IMR-90 (cell line): Measurements from ENCODE around the gene ERBB4. TPM values are rescaled to one million over a fixed set of nuclear protein-coding genes. Genes with fewer than 3 reads are reported as not detected.
A peak's percentile ranks its signal among the peaks of the same experiment; 100 is the strongest.

ENCODE experiments used
- ATAC-seq: fragments of 200-7000 bp; cut with Tn5 transposase; 2 replicates; pipeline ENCODE4 v1.9.1; 2020; ENCODE audit warnings: low read depth, mild to moderate bottlenecking, moderate library complexity
- BruUV-seq: library from RNA; stranded (reverse); fragments of 400-500 nt; replicated peaks from 2 replicates; lab custom pipeline; 2021; lab: Mats Ljungman, UMichigan
- CTCF ChIA-PET: fragments of 300-600 bp; formaldehyde crosslinking; extraction: SDS; loops from one replicate; lab custom pipeline; 2021; ENCODE audit warnings: antibody characterized with exemption; lab: Yijun Ruan, JAX
- POLR2A ChIA-PET: fragments of 300-600 bp; sonication (Branson Sonifier 250); formaldehyde crosslinking; loops from one replicate; lab custom pipeline; 2022; ENCODE audit warnings: antibody characterized with exemption; ENCODE audit not compliant: unreplicated experiment; lab: Charles Lee
- DNase-seq: peaks from one replicate; pipeline ENCODE4 v3.0.0; 2013
- H2AFZ ChIP-seq: replicated peaks from 2 replicates; pipeline ENCODE3; 2013; ENCODE audit warnings: low read length, mild to moderate bottlenecking; ENCODE audit not compliant: poor library complexity
- H2AK5ac ChIP-seq: 2 replicates; pipeline ENCODE4 v1.6.1; 2013; ENCODE audit warnings: low read depth, low read length, inconsistent platforms
- H2AK9ac ChIP-seq: replicated peaks from 2 replicates; pipeline ENCODE3; 2013; ENCODE audit warnings: mild to moderate bottlenecking, low read depth, low read length, moderate library complexity; ENCODE audit not compliant: poor library complexity
- H2BK120ac ChIP-seq: 2 replicates; pipeline ENCODE4 v1.6.1; 2013; ENCODE audit warnings: low read depth, low read length, inconsistent platforms
- H2BK15ac ChIP-seq: 3 replicates; pipeline ENCODE4 v1.6.1; 2013; ENCODE audit warnings: low read depth, low read length, inconsistent platforms
- H2BK20ac ChIP-seq: 2 replicates; pipeline ENCODE4 v1.6.1; 2013; ENCODE audit warnings: low read depth, mild to moderate bottlenecking, inconsistent platforms, low read length, moderate library complexity
- H2BK5ac ChIP-seq: 2 replicates; pipeline ENCODE4 v1.6.1; 2013; ENCODE audit warnings: mild to moderate bottlenecking, low read depth, low read length, inconsistent platforms; ENCODE audit not compliant: poor library complexity, severe bottlenecking
- H3K14ac ChIP-seq: replicated peaks from 2 replicates; pipeline ENCODE4 v1.6.1; 2013; ENCODE audit warnings: low read depth, low read length, inconsistent platforms
- H3K18ac ChIP-seq: 2 replicates; pipeline ENCODE4 v1.6.1; 2013; ENCODE audit warnings: low read depth, low read length, control low read depth
- H3K23ac ChIP-seq: 2 replicates; pipeline ENCODE4 v1.6.1; 2013; ENCODE audit warnings: low read depth, low read length, inconsistent platforms
- H3K27ac ChIP-seq: 2 replicates; pipeline ENCODE4 v1.5.1; 2013; ENCODE audit warnings: mild to moderate bottlenecking, control low read depth, low read length; ENCODE audit not compliant: insufficient read depth
- H3K27me3 ChIP-seq: 2 replicates; pipeline ENCODE4 v1.6.1; 2013; ENCODE audit warnings: low read length; ENCODE audit not compliant: control insufficient read depth, insufficient read depth
- H3K36me3 ChIP-seq: 2 replicates; pipeline ENCODE4 v1.6.1; 2013; ENCODE audit warnings: low read length, mixed read lengths; ENCODE audit not compliant: control insufficient read depth, insufficient read depth
- H3K4ac ChIP-seq: 2 replicates; pipeline ENCODE4 v1.6.1; 2013; ENCODE audit warnings: low read depth, low read length, inconsistent platforms
- H3K4me1 ChIP-seq: 2 replicates; pipeline ENCODE4 v1.6.1; 2013; ENCODE audit warnings: low read length, mixed read lengths; ENCODE audit not compliant: control insufficient read depth, insufficient read depth
- H3K4me2 ChIP-seq: 2 replicates; pipeline ENCODE4 v1.6.1; 2013; ENCODE audit warnings: low read depth, mild to moderate bottlenecking, control low read depth, low read length, moderate library complexity
- H3K4me3 ChIP-seq: 2 replicates; pipeline ENCODE4 v1.5.1; 2013; ENCODE audit warnings: low read depth, mild to moderate bottlenecking, control low read depth, low read length, moderate library complexity; ENCODE audit not compliant: insufficient read depth
- H3K56ac ChIP-seq: 2 replicates; pipeline ENCODE4 v1.6.1; 2013; ENCODE audit warnings: low read length, inconsistent platforms; ENCODE audit not compliant: insufficient read depth; ENCODE audit errors: extremely low read depth
- H3K79me1 ChIP-seq, 2 experiments: 2 replicates each; pipeline ENCODE4 v1.6.1; 2013; ENCODE audit warnings: low read length in 2 of 2, inconsistent platforms in 1 of 2, low read depth in 1 of 2
- H3K9ac ChIP-seq: 2 replicates; pipeline ENCODE4 v1.6.1; 2013; ENCODE audit warnings: low read depth, low read length, control low read depth
- H3K9me1 ChIP-seq: 2 replicates; pipeline ENCODE4 v1.6.1; 2013; ENCODE audit warnings: low read length, inconsistent platforms; ENCODE audit not compliant: insufficient read depth
- H3K9me3 ChIP-seq: 2 replicates; pipeline ENCODE4 v1.6.1; 2013; ENCODE audit warnings: low read length; ENCODE audit not compliant: control insufficient read depth, insufficient read depth
- H4K20me1 ChIP-seq: 2 replicates; pipeline ENCODE4 v1.6.1; 2013; ENCODE audit warnings: low read length, inconsistent platforms; ENCODE audit not compliant: insufficient read depth
- H4K5ac ChIP-seq: 2 replicates; pipeline ENCODE4 v1.6.1; 2013; ENCODE audit warnings: mild to moderate bottlenecking, low read depth, low read length, control low read depth
- H4K8ac ChIP-seq, 2 experiments: 2 replicates each; pipeline ENCODE4 v1.6.1; 2013; ENCODE audit warnings: low read depth in 2 of 2, low read length in 2 of 2, control low read depth in 1 of 2, inconsistent platforms in 1 of 2
- H4K91ac ChIP-seq: 2 replicates; pipeline ENCODE4 v1.6.1; 2013; ENCODE audit warnings: low read depth, low read length, inconsistent platforms; ENCODE audit not compliant: insufficient read depth
- CEBPB ChIP-seq: IDR thresholded peaks from 2 replicates; pipeline ENCODE4 v1.6.1; 2012; ENCODE audit warnings: low read depth, low read length, improper control_type of control experiment
- MAFK ChIP-seq: IDR thresholded peaks from 2 replicates; pipeline ENCODE4 v1.6.1; 2012; ENCODE audit warnings: low read depth, low read length, improper control_type of control experiment
- WGBS, 2 experiments: methylation state at CpG; one replicate each; pipeline versions ENCODE4 v1.1.5 to v1.1.7; 2013; ENCODE audit warnings: missing lambda C conversion rate in 2 of 2; ENCODE audit not compliant: insufficient read length in 1 of 2; ENCODE audit errors: extremely low coverage in 2 of 2; 5-methylcytosine and 5-hydroxymethylcytosine counted together
- dilution Hi-C: fragments of 300-500 bp; cut with HindIII; formaldehyde crosslinking; loops from one replicate; pipeline ENCODE4 v1.14.3; 2018; ENCODE audit warnings: low sequenced_read_pairs; ENCODE audit not compliant: unreplicated experiment
- in situ Hi-C: fragments of 300-500 bp; cut with MboI; formaldehyde crosslinking; loops from 3 replicates; pipeline ENCODE4 v1.14.3; 2019; ENCODE audit warnings: low sequenced_read_pairs, inconsistent platforms, mixed read lengths
- intact Hi-C: fragments of 100-400 bp; cut with micrococcal nuclease; formaldehyde crosslinking; loops from 2 replicates; pipeline ENCODE4 v1.10.0; 2022
- polyA plus RNA-seq, 3 experiments: library from polyadenylated mRNA; depleted of rRNA; stranded (reverse); fragments of >200 nt; gene quantifications; 2 replicates each; pipeline ENCODE4 v1.2.3, GENCODE V29; 2012; ENCODE audit warnings: low replicate concordance in 1 of 3
- total RNA-seq: library from RNA; depleted of rRNA; stranded (reverse); fragments of >200 nt; gene quantifications from 2 replicates; pipeline ENCODE4 v1.2.3, GENCODE V29; 2012

ERBB4 gene
- total and polyA plus RNA-seq, 2 of the 4 experiments (the other 2 are of a cell fraction), result not detected

DNA sequence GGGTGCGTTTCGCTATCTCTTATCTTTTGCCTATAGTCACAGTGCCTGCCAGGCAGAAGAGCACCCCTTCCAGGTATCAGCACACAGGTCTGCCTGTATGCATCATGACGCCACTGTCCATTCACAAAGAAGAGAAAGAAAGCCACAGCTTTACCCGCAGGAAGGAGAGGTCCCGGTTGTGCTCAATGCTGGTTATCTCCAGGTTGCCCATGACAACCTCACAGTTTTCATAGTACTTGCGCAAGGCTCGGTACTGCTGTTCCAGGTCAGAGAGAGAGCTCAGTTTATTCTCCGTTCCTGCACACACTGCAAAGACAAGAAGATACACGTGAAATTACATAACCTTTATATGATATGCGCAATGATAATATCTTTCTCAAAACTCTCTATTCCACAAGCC is 414.0 kb downstream of the ERBB4 start:
- DNase-seq, result peak; percentile 29
- peak; percentile 48; the same call in 1 of the 2 replicates for ATAC-seq
- H3K27me3 ChIP-seq, result no peaks in the 10 kb centered on the region
- no peaks in the 10 kb centered on the region for H3K4me1 ChIP-seq
- H2BK120ac ChIP-seq, result no peak overlapping the region
- no peak overlapping the region for H4K5ac ChIP-seq
- H3K9me1 ChIP-seq, result no peaks in the 10 kb centered on the region
- no peak overlapping the region for H4K8ac ChIP-seq
- H3K79me1 ChIP-seq, result no peaks in the 10 kb centered on the region
- TF ChIP-seq CEBPB (peak; percentile 82), MAFK (no peak)
- H3K18ac ChIP-seq, result no peak overlapping the region
- no peak overlapping the region for H2BK20ac ChIP-seq
- H3K27ac ChIP-seq, result no peak overlapping the region
- no peak overlapping the region for H3K14ac ChIP-seq
- H3K4me3 ChIP-seq, result no peak overlapping the region
- no peak overlapping the region for H2AK9ac ChIP-seq
- CTCF ChIA-PET, result interaction anchor here (0.6 kb wide), 1 partner anchor 294 kb away, joined by 3 read pairs; no protein-coding TSS in a partner anchor
- POLR2A ChIA-PET, result no interaction called here
- H3K4ac ChIP-seq, result no peak overlapping the region
- H2AK5ac ChIP-seq, result no peak overlapping the region
- dilution Hi-C loops, result no loop called here
- intact Hi-C loops, result no loop called here
- peak overlapping the region; percentile 74 for H2AFZ ChIP-seq
- H4K20me1 ChIP-seq, result no peaks in the 10 kb centered on the region
- no CpG with 5 or more reads among the region's 10 CpGs for WGBS, 2 experiments
- no peak overlapping the region for H3K23ac ChIP-seq
- no peak overlapping the region for H2BK5ac ChIP-seq
- H3K9me3 ChIP-seq, result no peaks in the 10 kb centered on the region
- BruUV-seq, result no TSS peak
- H3K4me2 ChIP-seq, result no peak overlapping the region
- in situ Hi-C loops, result no loop called here
- H3K9ac ChIP-seq, result no peak overlapping the region
- no peaks in the 10 kb centered on the region for H3K36me3 ChIP-seq
- no peak overlapping the region for H4K91ac ChIP-seq
- no peak overlapping the region for H3K56ac ChIP-seq
- H2BK15ac ChIP-seq, result no peak overlapping the region
